Endometrial microvascular endothelial cells (primary cell): ENCODE data around the gene ASB17. TPM values are rescaled to one million over a fixed set of nuclear protein-coding genes. Genes with fewer than 3 reads are reported as not detected.
"Not testable (repeated sequence)": the region's sequence is repeated elsewhere in the genome, so short reads cannot be mapped to it uniquely, and the experiment has no call there.

ENCODE experiments used
- in situ Hi-C: cut with HindIII; loops from 2 replicates; pipeline ENCODE4 v1.10.0; 2017; ENCODE audit warnings: low sequenced_read_pairs, low pct_unique_long_range_greater_than_20kb; ENCODE audit errors: inconsistent ontology term
- total RNA-seq: library from RNA; depleted of rRNA; stranded (reverse); fragments of >200 nt; gene quantifications from one replicate; pipeline ENCODE4 v1.2.3, GENCODE V29; 2015; ENCODE audit errors: inconsistent ontology term

The ASB17 gene
- not detected for total RNA-seq

- in situ Hi-C loops, result no loop called here
Observed at GRCh38 chr1:75932304-75932703, at the start of gene ASB17. Gene ASB17 (minus strand): TSS chr1:75932404. CDS start chr1:75932291, 113 bp downstream.

- in situ Hi-C loops, result no loop called here
Observed at GRCh38 chr1:75980972-75981897, 49.0 kb upstream of the ASB17 start.

GRCh38 chr1:75970631-75971030, 38.4 kb upstream of the ASB17 start:
- in situ Hi-C loops, result no loop called here

GRCh38 chr1:75969550-75969949, 37.3 kb upstream of the ASB17 start:
- in situ Hi-C loops, result no loop called here

- in situ Hi-C loops, result no loop called here
Observed at GRCh38 chr1:75967719-75968118, 35.5 kb upstream of the ASB17 start.

GRCh38 chr1:75964760-75965408, 32.7 kb upstream of the ASB17 start:
- in situ Hi-C loops, result no loop called here

- in situ Hi-C loops, result not testable (repeated sequence)
Observed at GRCh38 chr1:75964110-75964759, 32.0 kb upstream of the ASB17 start.

GRCh38 chr1:75954586-75954985, 22.4 kb upstream of the ASB17 start:
- in situ Hi-C loops, result no loop called here

GRCh38 chr1:75953461-75953860, 21.3 kb upstream of the ASB17 start:
- in situ Hi-C loops, result no loop called here

GRCh38 chr1:75952016-75952415, 19.8 kb upstream of the ASB17 start:
- in situ Hi-C loops, result no loop called here

- in situ Hi-C loops, result no loop called here
Observed at GRCh38 chr1:75950176-75950575, 18.0 kb upstream of the ASB17 start.

GRCh38 chr1:75943037-75943436, 10.8 kb upstream of the ASB17 start:
- in situ Hi-C loops, result not testable (repeated sequence)

- in situ Hi-C loops, result no loop called here
Observed at GRCh38 chr1:75937034-75937433, 4.8 kb upstream of the ASB17 start.

- in situ Hi-C loops, result no loop called here
Observed at GRCh38 chr1:75922698-75923097, 9.5 kb downstream of the ASB17 start.

- in situ Hi-C loops, result no loop called here
Observed at GRCh38 chr1:75916834-75917233, 15.4 kb downstream of the ASB17 start.

GRCh38 chr1:75908717-75909152, 23.5 kb downstream of the ASB17 start:
- in situ Hi-C loops, result no loop called here

- in situ Hi-C loops, result no loop called here
Observed at GRCh38 chr1:75901371-75901770, 30.8 kb downstream of the ASB17 start.

GRCh38 chr1:75884437-75884836, 47.8 kb downstream of the ASB17 start:
- in situ Hi-C loops, result no loop called here

- in situ Hi-C loops, result no loop called here
Observed at GRCh38 chr1:75879985-75880384, 52.2 kb downstream of the ASB17 start.

GRCh38 chr1:75870951-75871350, 61.3 kb downstream of the ASB17 start:
- in situ Hi-C loops, result no loop called here
